ENCODE results near the gene ZNF141. TPM values are rescaled to one million over a fixed set of nuclear protein-coding genes. Genes with fewer than 3 reads are reported as not detected.

Gene ZNF141
- total RNA-seq, 4 donors from 2014 or later = 8.6 to 15.0 (median 10.1) TPM

DNA sequence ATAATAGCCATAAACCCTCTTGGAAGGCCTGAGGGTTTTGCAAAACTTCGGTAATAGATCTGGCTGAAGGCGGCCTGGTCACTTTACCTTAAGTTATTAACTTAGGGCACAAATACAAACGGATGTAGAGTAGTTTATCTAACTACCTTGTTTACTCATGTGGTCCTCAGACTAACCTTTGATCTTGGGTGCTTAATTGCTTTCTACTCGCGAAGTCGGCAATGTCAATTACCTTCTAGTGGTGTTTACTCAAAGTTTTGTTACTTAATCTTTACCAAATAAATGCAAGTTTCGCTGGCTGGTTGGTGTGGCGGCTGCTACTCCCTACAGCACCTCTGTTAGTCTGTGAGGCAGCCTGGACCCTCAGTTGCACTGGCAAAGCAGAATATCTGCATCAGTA lies 8.9 kb upstream of the ZNF141 start:
- TF ChIP-seq POLR2A (IDR thresholded peaks at IDR 0.05; ENCODE audit: low read depth) (no peak), CTCF (IDR thresholded peaks at IDR 0.05) (no peak), POLR2AphosphoS5 (IDR thresholded peaks at IDR 0.05) (no peak), EP300 (IDR thresholded peaks at IDR 0.05) (no peak)
- Histone ChIP-seq H3K4me1 (no peaks in the 10 kb centered on the region), H3K36me3 (no peaks in the 10 kb centered on the region), H3K27me3 (no peaks in the 10 kb centered on the region), H3K9me3 (no peaks in the 10 kb centered on the region), H3K27ac (replicated peaks in 1 of 4) (no peak overlapping the region), H3K4me3 (no peak overlapping the region)
- intact Hi-C loops (cut with DNase I) = no loop called here
- DNase-seq (ENCODE audit: extremely low spot score) = no peak
- 91% methylated on average over 8 of the region's 8 CpGs for whole genome bisulfite sequencing

GRCh38 chr4:335515-335914 lies 2.1 kb upstream of the ZNF141 start:
- TF ChIP-seq POLR2A (IDR thresholded peaks at IDR 0.05; ENCODE audit: low read depth) = no peak
- no peak for TF ChIP-seq POLR2AphosphoS5 (IDR thresholded peaks at IDR 0.05)
- TF ChIP-seq CTCF (IDR thresholded peaks at IDR 0.05) = no peak
- no peak for TF ChIP-seq EP300 (IDR thresholded peaks at IDR 0.05)
- peaks cover 21 to 39% (median 26%) of the 10 kb centered on the region in 4 donors for H3K4me1 ChIP-seq
- peak overlapping the region; percentile 90 to 98 (median 96) for H3K27ac ChIP-seq (replicated peaks in 1 of 4)
- H3K36me3 ChIP-seq = no peaks in the 10 kb centered on the region
- WGBS = 44% methylated on average over 2 of the region's 2 CpGs
- no peak overlapping the region for H3K4me3 ChIP-seq
- DNase-seq (ENCODE audit: extremely low spot score) = no peak
- no peaks in the 10 kb centered on the region for H3K27me3 ChIP-seq
- intact Hi-C loops (cut with DNase I) = loop anchor here (5.0 kb wide), 1 partner anchor 93 kb away; no protein-coding TSS in a partner anchor
- no peaks in the 10 kb centered on the region for H3K9me3 ChIP-seq

DNA sequence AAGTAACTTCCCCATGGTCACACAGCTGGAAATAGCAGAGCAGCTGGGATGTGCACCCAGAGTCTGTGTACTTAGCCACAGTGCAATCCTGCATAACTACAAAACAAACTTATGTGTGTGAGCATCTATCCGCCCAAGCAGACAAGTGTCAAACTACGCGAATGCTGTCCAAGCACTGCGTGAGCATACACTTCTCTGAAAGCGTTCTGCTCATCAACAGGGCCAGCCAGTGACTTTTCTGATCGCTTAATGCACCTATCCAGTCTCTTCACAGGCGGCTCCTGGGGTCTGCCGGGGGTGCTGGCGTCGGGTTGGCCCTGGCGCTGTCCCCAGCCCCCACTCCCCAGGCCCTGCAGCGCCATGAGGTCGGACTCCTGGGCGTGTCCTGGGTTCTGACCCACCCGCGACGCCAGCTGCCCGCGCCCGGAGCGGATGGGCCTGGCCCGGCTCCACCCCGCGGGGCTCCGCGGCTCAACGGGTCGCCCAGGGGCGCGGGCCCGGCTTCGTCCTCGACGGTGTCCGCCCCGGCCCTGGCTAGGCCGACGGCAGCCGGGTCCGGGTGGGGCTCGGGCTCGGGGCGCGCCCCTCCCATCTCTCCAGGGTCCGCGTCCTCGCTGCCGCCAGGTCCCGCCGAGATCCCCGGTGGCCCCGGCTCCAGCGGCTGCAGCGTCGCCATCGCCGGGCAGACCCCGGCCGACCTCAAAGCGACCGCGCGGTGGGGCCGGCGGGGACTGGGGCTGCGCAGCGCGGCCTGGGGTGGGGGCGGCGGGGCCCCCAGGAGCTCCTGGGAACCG lies 1.3 kb upstream of the ZNF141 start:
- intact Hi-C loops (cut with DNase I) = loop anchor here (5.0 kb wide), 1 partner anchor 94 kb away; no protein-coding TSS in a partner anchor
- Histone ChIP-seq H3K9me3 (no peaks in the 10 kb centered on the region), H3K27ac (replicated peaks in 1 of 4) (peak overlapping the region; percentile 90 to 98 (median 96)), H3K4me1 (peaks cover 21 to 39% (median 26%) of the 10 kb centered on the region in 4 donors), H3K36me3 (no peaks in the 10 kb centered on the region), H3K27me3 (no peaks in the 10 kb centered on the region), H3K4me3 (peak overlapping the region; percentile 88 to 96 (median 92))
- TF ChIP-seq EP300 (IDR thresholded peaks at IDR 0.05) (no peak), POLR2AphosphoS5 (IDR thresholded peaks at IDR 0.05) (peak in 1 of 2 donors; percentile 29), POLR2A (IDR thresholded peaks at IDR 0.05; ENCODE audit: low read depth) (no peak), CTCF (IDR thresholded peaks at IDR 0.05) (no peak)
- no peak for DNase-seq (ENCODE audit: extremely low spot score)
- WGBS = 32% methylated on average over 6 of the region's 71 CpGs

DNA sequence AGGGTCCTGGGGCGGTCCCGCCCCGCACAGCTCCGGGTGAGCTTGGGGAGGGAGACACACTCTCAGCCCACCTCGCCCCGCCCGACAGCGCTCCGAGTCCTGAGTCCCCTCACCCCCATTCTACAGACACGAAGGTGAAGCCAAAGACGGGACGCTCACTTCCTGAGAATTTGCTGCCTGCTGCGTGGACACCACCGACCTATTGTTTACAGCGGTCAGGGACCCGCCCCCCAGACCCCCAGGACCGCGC lies 796 bp upstream of the ZNF141 start:
- Histone ChIP-seq H3K9me3 (no peaks in the 10 kb centered on the region), H3K36me3 (no peaks in the 10 kb centered on the region), H3K4me1 (peaks cover 21 to 39% (median 26%) of the 10 kb centered on the region in 4 donors), H3K27me3 (no peaks in the 10 kb centered on the region), H3K4me3 (peak overlapping the region; percentile 88 to 96 (median 92)), H3K27ac (replicated peaks in 1 of 4) (peak overlapping the region; percentile 90 to 98 (median 96))
- intact Hi-C loops (cut with DNase I) = loop anchor here (5.0 kb wide), 1 partner anchor 95 kb away; no protein-coding TSS in a partner anchor
- whole genome bisulfite sequencing = 0% methylated on average over 13 of the region's 18 CpGs
- no peak for TF ChIP-seq CTCF (IDR thresholded peaks at IDR 0.05)
- TF ChIP-seq EP300 (IDR thresholded peaks at IDR 0.05) = no peak
- no peak for TF ChIP-seq POLR2A (IDR thresholded peaks at IDR 0.05; ENCODE audit: low read depth)
- TF ChIP-seq POLR2AphosphoS5 (IDR thresholded peaks at IDR 0.05) = no peak
- no peak for DNase-seq (ENCODE audit: extremely low spot score)
